SK-N-SH treated with all-trans-retinoic acid at 6 μM for 48 hours (cell line): Measurements from ENCODE around the gene JAML.

Experiments used
- ATAC-seq: fragments of 200-7000 bp; cut with Tn5 transposase; 3 replicates; pipeline ENCODE4 v1.9.1; 2020; ENCODE audit warnings: mild to moderate bottlenecking, moderate library complexity
- ARNTL ChIP-seq: fragments of 450-650 bp; formaldehyde crosslinking; IDR thresholded peaks from 2 replicates; pipeline ENCODE4 v1.5.0; 2020; ENCODE audit warnings: low read depth, mild to moderate bottlenecking, moderate library complexity, borderline replicate concordance
- BACH2 ChIP-seq: fragments of 250-450 bp; sonication (Bioruptor Pico); IDR thresholded peaks from 2 replicates; pipeline ENCODE4 v1.9.0; 2021; ENCODE audit warnings: mild to moderate bottlenecking, borderline replicate concordance
- CSDC2 ChIP-seq: fragments of 250-450 bp; sonication (Bioruptor Pico); IDR thresholded peaks from 2 replicates; pipeline ENCODE4 v1.5.0; 2020; ENCODE audit warnings: mild to moderate bottlenecking, moderate library complexity
- CSRNP3 ChIP-seq: fragments of 250-450 bp; sonication (Bioruptor Pico); IDR thresholded peaks from 2 replicates; pipeline ENCODE4 v1.5.1; 2021; ENCODE audit warnings: mild to moderate bottlenecking, moderate library complexity
- ESRRG ChIP-seq: fragments of 250-450 bp; sonication (Bioruptor Pico); IDR thresholded peaks from 2 replicates; pipeline ENCODE4 v1.6.1; 2021; ENCODE audit warnings: mild to moderate bottlenecking
- ISL1 ChIP-seq: fragments of 250-450 bp; sonication (Bioruptor Pico); IDR thresholded peaks from 2 replicates; pipeline ENCODE4 v2.1.2; 2022; ENCODE audit warnings: mild to moderate bottlenecking, moderate library complexity
- OSR1 ChIP-seq: fragments of 250-450 bp; sonication (Bioruptor Pico); IDR thresholded peaks from 2 replicates; pipeline ENCODE4 v1.8.0; 2022; ENCODE audit warnings: moderate library complexity, mild to moderate bottlenecking, inconsistent platforms
- PATZ1 ChIP-seq: fragments of 250-450 bp; sonication (Bioruptor Pico); IDR thresholded peaks from 2 replicates; pipeline ENCODE4 v1.8.0; 2020; ENCODE audit warnings: mild to moderate bottlenecking, moderate library complexity, borderline replicate concordance
- POU6F1 ChIP-seq: fragments of 250-450 bp; sonication (Bioruptor Pico); IDR thresholded peaks from 2 replicates; pipeline ENCODE4 v1.8.0; 2021; ENCODE audit warnings: low read depth, mild to moderate bottlenecking, moderate library complexity, borderline replicate concordance
- PPARA ChIP-seq: fragments of 250-450 bp; sonication (Bioruptor Pico); IDR thresholded peaks from 2 replicates; pipeline ENCODE4 v1.5.0; 2020; ENCODE audit warnings: mild to moderate bottlenecking, borderline replicate concordance
- RARB ChIP-seq: fragments of 250-450 bp; sonication (Bioruptor Pico); IDR thresholded peaks from 2 replicates; pipeline ENCODE4 v1.8.0; 2021; ENCODE audit warnings: mild to moderate bottlenecking, moderate library complexity
- SNAI2 ChIP-seq: fragments of 250-450 bp; sonication (Bioruptor Pico); IDR thresholded peaks from 2 replicates; pipeline ENCODE4 v1.5.0; 2020; ENCODE audit warnings: mild to moderate bottlenecking, moderate library complexity
- TCF4 ChIP-seq: fragments of 250-450 bp; sonication (Bioruptor Pico); IDR thresholded peaks from 2 replicates; pipeline ENCODE4 v1.8.0; 2021; ENCODE audit warnings: mild to moderate bottlenecking, moderate library complexity, borderline replicate concordance
- TSHZ2 ChIP-seq: fragments of 250-450 bp; sonication (Bioruptor Pico); IDR thresholded peaks from 2 replicates; pipeline ENCODE4 v1.5.0; 2020; ENCODE audit warnings: mild to moderate bottlenecking, moderate library complexity
- ZC3H10 ChIP-seq: fragments of 250-450 bp; sonication (Bioruptor Pico); IDR thresholded peaks from 2 replicates; pipeline ENCODE4 v1.5.1; 2021; ENCODE audit warnings: mild to moderate bottlenecking, moderate library complexity
- ZFP3 ChIP-seq: fragments of 250-450 bp; sonication (Bioruptor Pico); IDR thresholded peaks from 2 replicates; pipeline ENCODE4 v1.5.0; 2020; ENCODE audit warnings: mild to moderate bottlenecking, moderate library complexity
- ZFP30 ChIP-seq: fragments of 450-650 bp; formaldehyde crosslinking; IDR thresholded peaks from 2 replicates; pipeline ENCODE4 v1.5.0; 2022; ENCODE audit warnings: mild to moderate bottlenecking, moderate library complexity
- ZNF565 ChIP-seq: fragments of 450-650 bp; formaldehyde crosslinking; conservative IDR thresholded peaks from 2 replicates; pipeline ENCODE4 v1.5.0; 2020; ENCODE audit warnings: low read depth, mild to moderate bottlenecking, moderate library complexity
- ZNF70 ChIP-seq: fragments of 450-650 bp; formaldehyde crosslinking; IDR thresholded peaks from 2 replicates; pipeline ENCODE4 v1.5.0; 2020; ENCODE audit warnings: mild to moderate bottlenecking, moderate library complexity
- ZNF8 ChIP-seq: fragments of 450-650 bp; formaldehyde crosslinking; IDR thresholded peaks from 2 replicates; pipeline ENCODE4 v1.5.0; 2020; ENCODE audit warnings: mild to moderate bottlenecking, moderate library complexity

JAML gene

GRCh38 chr11:118202599-118203422 lies 22.0 kb downstream of the JAML start:
- ATAC-seq, result no peak
- no peak for TF ChIP-seq BACH2 (CRISPR knock-in tag)
- TF ChIP-seq CSDC2, result no peak
- TF ChIP-seq ZNF70, result no peak
- no peak for TF ChIP-seq ZFP30
- TF ChIP-seq PATZ1 (CRISPR knock-in tag), result no peak
- no peak for TF ChIP-seq SNAI2 (CRISPR knock-in tag)
- no peak for TF ChIP-seq TCF4 (CRISPR knock-in tag)
- TF ChIP-seq POU6F1 (CRISPR knock-in tag), result no peak
- TF ChIP-seq RARB (CRISPR knock-in tag), result no peak
- TF ChIP-seq CSRNP3 (CRISPR knock-in tag), result no peak
- TF ChIP-seq ZNF8, result no peak
- no peak for TF ChIP-seq ZNF565 (CRISPR knock-in tag)
- TF ChIP-seq ZC3H10, result no peak

- ATAC-seq, result no peak
Measured at GRCh38 chr11:118201966-118202365, 22.8 kb downstream of the JAML start.

More at GRCh38 chr11:118201966-118202365, 22.8 kb downstream of the JAML start:
- TF ChIP-seq ISL1 (CRISPR knock-in tag) (no peak), PATZ1 (CRISPR knock-in tag) (no peak), ZNF8 (no peak), ESRRG (CRISPR knock-in tag) (no peak), ZNF565 (CRISPR knock-in tag) (no peak), ARNTL (CRISPR knock-in tag) (no peak), ZFP30 (no peak), TSHZ2 (no peak), TCF4 (CRISPR knock-in tag) (no peak), OSR1 (CRISPR knock-in tag) (no peak), ZFP3 (no peak), PPARA (CRISPR knock-in tag) (no peak), CSRNP3 (CRISPR knock-in tag) (no peak), CSDC2 (no peak)
